HepG2 (cell line): ENCODE data around the gene PAPPA2. TPM values are rescaled to one million over a fixed set of nuclear protein-coding genes. Genes with fewer than 3 reads are reported as not detected.

ENCODE experiments used
- ATAC-seq: fragments of 200-7000 bp; cut with Tn5 transposase; 3 replicates; pipeline ENCODE4 v1.9.1; 2020; ENCODE audit warnings: mild to moderate bottlenecking, moderate library complexity
- BruUV-seq: library from RNA; stranded (reverse); fragments of 400-500 nt; replicated peaks from 2 replicates; lab custom pipeline; 2021; lab: Mats Ljungman, UMichigan
- CTCF ChIA-PET: fragments of 300-600 bp; formaldehyde crosslinking; extraction: SDS; loops from one replicate; lab custom pipeline; 2021; ENCODE audit warnings: low total read pairs, inconsistent platforms, low intra/inter-chr PET ratio; lab: Yijun Ruan, JAX
- POLR2A ChIA-PET: fragments of 350-600 bp; sonication (Branson Sonifier 250); formaldehyde crosslinking; loops from one replicate; lab custom pipeline; 2020; ENCODE audit warnings: antibody characterized with exemption, inconsistent platforms; lab: Yijun Ruan, JAX
- DNase-seq: peaks from one replicate; pipeline ENCODE4 v3.0.0-alpha.2; 2015; ENCODE audit warnings: low spot score
- FAIRE-seq: peaks from 3 replicates; lab custom pipeline; 2011; peaks lifted over from hg19 to GRCh38; lab: Jason Lieb, UNC
- H2AFZ ChIP-seq: one replicate; pipeline ENCODE4 v1.6.1; 2011; ENCODE audit warnings: low read length, inconsistent platforms
- H3K27ac ChIP-seq: fragments of 300-600 bp; 3 replicates; pipeline ENCODE4 v1.8.0; 2011; ENCODE audit warnings: mixed run types, mild to moderate bottlenecking, mixed read lengths, low read length, inconsistent platforms; ENCODE audit not compliant: insufficient read depth; ENCODE audit errors: extremely low read length
- H3K27me3 ChIP-seq, 2 experiments: fragments of 200-600 bp in 1 of 2; 2 replicates in 1 of 2; 3 replicates in 1 of 2; pipeline versions ENCODE4 v1.6.0 to v1.8.0; 2011; ENCODE audit warnings: low read length in 2 of 2, mild to moderate bottlenecking in 2 of 2, moderate library complexity in 2 of 2, inconsistent platforms in 1 of 2; ENCODE audit not compliant: insufficient read depth in 2 of 2, control insufficient read depth in 1 of 2
- H3K36me3 ChIP-seq, 2 experiments: fragments of 200-600 bp in 1 of 2; replicated peaks in 1 of 2; 2 replicates in 1 of 2; 3 replicates in 1 of 2; pipeline versions ENCODE4 v1.5.1 to v1.8.0; 2011; ENCODE audit warnings: low read length in 2 of 2, inconsistent platforms in 1 of 2; ENCODE audit not compliant: insufficient read depth in 2 of 2, control insufficient read depth in 1 of 2
- H3K4me1 ChIP-seq: 2 replicates; pipeline ENCODE4 v1.5.1; 2012; ENCODE audit warnings: low read length, inconsistent platforms; ENCODE audit not compliant: insufficient read depth
- H3K4me2 ChIP-seq: 2 replicates; pipeline ENCODE4 v1.6.0; 2011; ENCODE audit warnings: low read depth, low read length, inconsistent platforms
- H3K4me3 ChIP-seq, 3 experiments: fragments of 200-600 bp in 1 of 3; sonication (generic), shearing (Covaris generic) in 1 of 3; replicated peaks in 1 of 3; 2 replicates each; pipeline ENCODE4 v1.5.1; 2011 to 2016; ENCODE audit warnings: low read length in 3 of 3, inconsistent platforms in 2 of 3, low read depth in 2 of 3, mild to moderate bottlenecking in 2 of 3, control low read depth in 1 of 3, mixed read lengths in 1 of 3; ENCODE audit not compliant: insufficient read depth in 1 of 3
- H3K79me2 ChIP-seq: one replicate; pipeline ENCODE4 v1.6.1; 2011; ENCODE audit warnings: low read length, inconsistent platforms; ENCODE audit not compliant: insufficient read depth
- H3K9ac ChIP-seq: 2 replicates; pipeline ENCODE4 v1.6.0; 2011; ENCODE audit warnings: mild to moderate bottlenecking, low read depth, low read length, inconsistent platforms; ENCODE audit not compliant: insufficient read depth
- H3K9me3 ChIP-seq: 2 replicates; pipeline ENCODE4 v1.5.1; 2012; ENCODE audit warnings: mild to moderate bottlenecking, low read length
- H4K20me1 ChIP-seq: 2 replicates; pipeline ENCODE4 v1.6.0; 2011; ENCODE audit warnings: inconsistent platforms, mild to moderate bottlenecking, low read length, moderate library complexity; ENCODE audit not compliant: insufficient read depth
- ELF3 ChIP-seq: IDR thresholded peaks from 2 replicates; pipeline ENCODE4 v1.6.1; 2016; ENCODE audit warnings: missing genetic modification reagents, missing compliant biosample characterization
- HNF4A ChIP-seq: sonication (generic); formaldehyde crosslinking; IDR thresholded peaks from 2 replicates; pipeline ENCODE4 v1.4.0; 2020; ENCODE audit warnings: missing genetic modification reagents
- SRSF9 ChIP-seq: fragments of 200-400 bp; formaldehyde crosslinking; IDR thresholded peaks from 2 replicates; pipeline ENCODE4 v1.6.1; 2018; ENCODE audit warnings: borderline replicate concordance, mild to moderate bottlenecking, low read depth, low read length; ENCODE audit not compliant: insufficient read depth, poor library complexity, severe bottlenecking
- TBL1XR1 ChIP-seq: fragments of 150-350 bp; IDR thresholded peaks from 2 replicates; pipeline ENCODE4 v1.6.1; 2014; ENCODE audit warnings: borderline replicate concordance, low read length; ENCODE audit not compliant: partially characterized antibody
- ZNF260 ChIP-seq: sonication (generic); formaldehyde crosslinking; IDR thresholded peaks from 2 replicates; pipeline ENCODE4 v1.4.0; 2020; ENCODE audit warnings: missing genetic modification reagents, low read depth, mild to moderate bottlenecking, borderline replicate concordance
- ZNF574 ChIP-seq: sonication (generic); formaldehyde crosslinking; IDR thresholded peaks from 2 replicates; pipeline ENCODE4 v1.4.0; 2020; ENCODE audit warnings: missing genetic modification reagents
- WGBS: methylation state at CpG from one replicate; pipeline ENCODE4 v1.1.6; 2017; ENCODE audit warnings: low lambda C conversion rate; 5-methylcytosine and 5-hydroxymethylcytosine counted together
- in situ Hi-C: cut with HindIII; loops from 2 replicates; pipeline ENCODE4 v1.10.0; 2017; ENCODE audit warnings: low pct_unique_long_range_greater_than_20kb; ENCODE audit not compliant: extremely low pct_ligation_motif_present
- intact Hi-C: fragments of 100-400 bp; cut with micrococcal nuclease; formaldehyde crosslinking; loops from one replicate; pipeline ENCODE4 v1.10.0; 2022; ENCODE audit not compliant: unreplicated experiment
- polyA plus RNA-seq, 8 experiments: library from polyadenylated mRNA; depleted of rRNA in 3 of 8; stranded (reverse) in 7 of 8; unstranded in 1 of 8; fragments of >200 nt; fragmentation: Illumina TruSeq in 4 of 8; extraction: Trizol in 4 of 8; gene quantifications; 2 replicates each; pipeline versions ENCODE4 v1.2.1 to v1.2.3, GENCODE V29; 2011 to 2016; ENCODE audit warnings: low read depth in 4 of 8, missing spikeins in 1 of 8, mixed read lengths in 1 of 8; ENCODE audit not compliant: insufficient read depth in 1 of 8
- total RNA-seq, 5 experiments: library from RNA; depleted of rRNA; stranded (reverse); fragments of >200 nt; fragmentation: Illumina TruSeq; extraction: Trizol; gene quantifications; 2 replicates each; pipeline ENCODE4 v1.2.3, GENCODE V29; 2016; ENCODE audit warnings: low read depth in 1 of 5

Gene PAPPA2
- total and polyA plus RNA-seq, 2 of the 13 experiments (the other 11 are each of a cell fraction or from before 2014, with no cell fraction given): 0.01 TPM; not detected in 1

- H4K20me1 ChIP-seq: no peaks in the 10 kb centered on the region
- TF ChIP-seq ZNF574: peak; percentile 30; the same call in 1 of the 2 replicates
- no peak for TF ChIP-seq HNF4A (CRISPR knock-in tag)
- TF ChIP-seq, all 625 proteins: peak for 1
- FAIRE-seq (no peak), ATAC-seq (no peak), DNase-seq (no peak)
- no peaks in the 10 kb centered on the region for H3K4me1 ChIP-seq
- H3K9ac ChIP-seq: no peak overlapping the region
- ChIA-PET CTCF (no interaction called here), POLR2A (no interaction called here)
- no TSS peak for BruUV-seq
- no peak overlapping the region for H3K4me2 ChIP-seq
- H3K9me3 ChIP-seq: no peaks in the 10 kb centered on the region
- no peaks in the 10 kb centered on the region for H3K36me3 ChIP-seq
- H3K27ac ChIP-seq: no peak overlapping the region
- in situ Hi-C loops (no loop called here), intact Hi-C loops (no loop called here)
- WGBS: 0% methylated on average over 3 of the region's 3 CpGs
- no peak overlapping the region for H3K4me3 ChIP-seq
- no peaks in the 10 kb centered on the region for H3K79me2 ChIP-seq
- H2AFZ ChIP-seq: no peak overlapping the region
- H3K27me3 ChIP-seq: no peaks in the 10 kb centered on the region
Observed at GRCh38 chr1:176799327-176799726, 336.4 kb downstream of the PAPPA2 start.

- H3K4me3 ChIP-seq: no peak overlapping the region
- H3K27ac ChIP-seq: no peak overlapping the region
- DNase-seq: no peak
- H3K79me2 ChIP-seq: no peaks in the 10 kb centered on the region
- H3K36me3 ChIP-seq: no peaks in the 10 kb centered on the region
- TF ChIP-seq SRSF9 (no peak), TBL1XR1 (no peak), ELF3 (CRISPR knock-in tag) (no peak), ZNF260 (CRISPR knock-in tag) (no peak)
- no peak for FAIRE-seq
- in situ Hi-C loops: no loop called here
- no peak overlapping the region for H2AFZ ChIP-seq
- no peak for ATAC-seq
- H3K27me3 ChIP-seq: no peaks in the 10 kb centered on the region
- no peaks in the 10 kb centered on the region for H3K4me1 ChIP-seq
- H3K9me3 ChIP-seq: no peaks in the 10 kb centered on the region
- WGBS: 21% methylated on average over 5 of the region's 5 CpGs
- no peaks in the 10 kb centered on the region for H4K20me1 ChIP-seq
- ChIA-PET POLR2A (no interaction called here), CTCF (no interaction called here)
- no peak overlapping the region for H3K9ac ChIP-seq
- no TSS peak for BruUV-seq
- H3K4me2 ChIP-seq: no peak overlapping the region
- intact Hi-C loops: no loop called here
Observed at GRCh38 chr1:176800978-176801513, 338.1 kb downstream of the PAPPA2 start.
